OCI-LY1 (cell line): ENCODE results near the gene NUMA1.

ENCODE experiments used
- H2AFZ ChIP-seq: fragments of 200-600 bp; sonication (generic), shearing (Covaris generic); 2 replicates; pipeline ENCODE4 v1.6.0; 2014; ENCODE audit warnings: antibody characterized with exemption, mild to moderate bottlenecking, low read length
- H3F3A ChIP-seq: fragments of 200-600 bp; sonication (generic), shearing (Covaris generic); 2 replicates; pipeline ENCODE4 v1.6.0; 2014; ENCODE audit warnings: mild to moderate bottlenecking, antibody characterized with exemption, low read length, moderate library complexity; ENCODE audit not compliant: insufficient read depth
- H3K27ac ChIP-seq: fragments of 200-600 bp; sonication (generic); 2 replicates; pipeline ENCODE4 v1.5.1; 2014; ENCODE audit warnings: low read length, mixed run types, mild to moderate bottlenecking, low read depth; ENCODE audit not compliant: poor library complexity, severe bottlenecking
- H3K27me3 ChIP-seq: fragments of 200-600 bp; sonication (generic); 2 replicates; pipeline ENCODE4 v1.6.0; 2014; ENCODE audit warnings: antibody characterized with exemption, mild to moderate bottlenecking, low read length, moderate library complexity; ENCODE audit not compliant: insufficient read depth
- H3K36me3 ChIP-seq: fragments of 200-600 bp; sonication (generic); 2 replicates; pipeline ENCODE4 v1.6.1; 2014; ENCODE audit warnings: mild to moderate bottlenecking, antibody characterized with exemption, low read length, moderate library complexity, mixed read lengths; ENCODE audit not compliant: insufficient read depth
- H3K4me1 ChIP-seq: fragments of 200-600 bp; sonication (generic); 2 replicates; pipeline ENCODE4 v1.5.1; 2014; ENCODE audit warnings: mild to moderate bottlenecking, low read length, moderate library complexity; ENCODE audit not compliant: insufficient read depth, severe bottlenecking
- H3K4me2 ChIP-seq: fragments of 200-600 bp; sonication (generic), shearing (Covaris generic); 2 replicates; pipeline ENCODE4 v1.6.1; 2014; ENCODE audit warnings: low read length
- H3K4me3 ChIP-seq: fragments of 200-600 bp; sonication (generic); 2 replicates; pipeline ENCODE4 v1.5.1; 2014; ENCODE audit warnings: low read length, low read depth, mild to moderate bottlenecking, mixed read lengths; ENCODE audit not compliant: poor library complexity, severe bottlenecking
- H3K79me2 ChIP-seq: fragments of 200-600 bp; shearing (Covaris generic); 2 replicates; pipeline ENCODE4 v1.6.1; 2016; ENCODE audit warnings: mixed run types, low read length, mixed read lengths; ENCODE audit not compliant: insufficient read depth
- H3K9ac ChIP-seq: fragments of 200-600 bp; sonication (generic), shearing (Covaris generic); 2 replicates; pipeline ENCODE4 v1.6.1; 2014; ENCODE audit warnings: mild to moderate bottlenecking, low read length, mixed read lengths
- H3K9me2 ChIP-seq: fragments of 200-600 bp; sonication (generic), shearing (Covaris generic); 2 replicates; pipeline ENCODE4 v1.6.1; 2014; ENCODE audit warnings: low read depth, mild to moderate bottlenecking, low read length, mixed read lengths
- H3K9me3 ChIP-seq: fragments of 200-600 bp; shearing (Covaris generic); 2 replicates; pipeline ENCODE4 v1.6.1; 2014; ENCODE audit warnings: low read length, mixed read lengths
- H4K20me1 ChIP-seq: fragments of 200-600 bp; sonication (generic), shearing (Covaris generic); 2 replicates; pipeline ENCODE4 v1.6.0; 2016; ENCODE audit warnings: mild to moderate bottlenecking, low read length; ENCODE audit not compliant: insufficient read depth
- EZH2 ChIP-seq: fragments of 200-600 bp; sonication (generic), shearing (Covaris generic); IDR thresholded peaks from 2 replicates; pipeline ENCODE4 v1.8.0; 2017; ENCODE audit warnings: borderline replicate concordance, mixed run types, mild to moderate bottlenecking, antibody characterized with exemption, low read length, moderate library complexity, mixed read lengths
- TF ChIP-seq, protein P1 (sequence below): fragments of 200-600 bp; sonication (generic), shearing (Covaris generic); IDR thresholded peaks from 2 replicates; pipeline ENCODE4 v1.5.1; 2017; ENCODE audit warnings: mild to moderate bottlenecking, antibody characterized with exemption, low read length, moderate library complexity, mixed read lengths

The NUMA1 gene

DNA sequence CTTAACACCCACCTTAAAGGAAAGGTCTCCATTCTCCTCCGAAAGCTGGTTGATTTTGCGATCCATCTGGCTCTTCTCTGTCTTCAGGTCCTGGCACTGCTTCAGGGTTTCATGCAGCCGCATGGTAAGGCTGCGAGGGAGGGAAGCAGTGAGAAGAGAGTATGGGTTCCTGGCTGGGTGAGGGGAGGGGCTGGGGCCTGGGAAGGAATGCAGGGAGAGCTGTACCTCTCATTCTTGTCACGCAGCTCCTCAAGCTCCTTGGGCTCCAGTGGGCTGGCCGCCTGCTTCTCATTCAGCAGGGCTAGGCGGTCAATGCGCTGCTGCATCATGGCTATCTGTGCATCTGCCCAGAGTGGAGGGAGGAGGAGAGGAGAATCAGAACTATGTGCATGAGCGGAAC is 62.2 kb downstream of the NUMA1 start:
- Histone ChIP-seq H3K4me2 (no peak overlapping the region), H3F3A (no peaks in the 10 kb centered on the region), H3K4me3 (no peak overlapping the region), H3K36me3 (peaks cover 100% of the 10 kb centered on the region), H3K27ac (no peak overlapping the region), H2AFZ (no peak overlapping the region), H3K79me2 (no peaks in the 10 kb centered on the region), H3K27me3 (no peaks in the 10 kb centered on the region), H3K4me1 (no peaks in the 10 kb centered on the region), H3K9me2 (no peaks in the 10 kb centered on the region), H3K9ac (no peak overlapping the region), H3K9me3 (no peaks in the 10 kb centered on the region), H4K20me1 (no peaks in the 10 kb centered on the region)
- TF ChIP-seq, protein P1, sequence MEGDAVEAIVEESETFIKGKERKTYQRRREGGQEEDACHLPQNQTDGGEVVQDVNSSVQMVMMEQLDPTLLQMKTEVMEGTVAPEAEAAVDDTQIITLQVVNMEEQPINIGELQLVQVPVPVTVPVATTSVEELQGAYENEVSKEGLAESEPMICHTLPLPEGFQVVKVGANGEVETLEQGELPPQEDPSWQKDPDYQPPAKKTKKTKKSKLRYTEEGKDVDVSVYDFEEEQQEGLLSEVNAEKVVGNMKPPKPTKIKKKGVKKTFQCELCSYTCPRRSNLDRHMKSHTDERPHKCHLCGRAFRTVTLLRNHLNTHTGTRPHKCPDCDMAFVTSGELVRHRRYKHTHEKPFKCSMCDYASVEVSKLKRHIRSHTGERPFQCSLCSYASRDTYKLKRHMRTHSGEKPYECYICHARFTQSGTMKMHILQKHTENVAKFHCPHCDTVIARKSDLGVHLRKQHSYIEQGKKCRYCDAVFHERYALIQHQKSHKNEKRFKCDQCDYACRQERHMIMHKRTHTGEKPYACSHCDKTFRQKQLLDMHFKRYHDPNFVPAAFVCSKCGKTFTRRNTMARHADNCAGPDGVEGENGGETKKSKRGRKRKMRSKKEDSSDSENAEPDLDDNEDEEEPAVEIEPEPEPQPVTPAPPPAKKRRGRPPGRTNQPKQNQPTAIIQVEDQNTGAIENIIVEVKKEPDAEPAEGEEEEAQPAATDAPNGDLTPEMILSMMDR, result no peak
- TF ChIP-seq EZH2, result no peak

DNA sequence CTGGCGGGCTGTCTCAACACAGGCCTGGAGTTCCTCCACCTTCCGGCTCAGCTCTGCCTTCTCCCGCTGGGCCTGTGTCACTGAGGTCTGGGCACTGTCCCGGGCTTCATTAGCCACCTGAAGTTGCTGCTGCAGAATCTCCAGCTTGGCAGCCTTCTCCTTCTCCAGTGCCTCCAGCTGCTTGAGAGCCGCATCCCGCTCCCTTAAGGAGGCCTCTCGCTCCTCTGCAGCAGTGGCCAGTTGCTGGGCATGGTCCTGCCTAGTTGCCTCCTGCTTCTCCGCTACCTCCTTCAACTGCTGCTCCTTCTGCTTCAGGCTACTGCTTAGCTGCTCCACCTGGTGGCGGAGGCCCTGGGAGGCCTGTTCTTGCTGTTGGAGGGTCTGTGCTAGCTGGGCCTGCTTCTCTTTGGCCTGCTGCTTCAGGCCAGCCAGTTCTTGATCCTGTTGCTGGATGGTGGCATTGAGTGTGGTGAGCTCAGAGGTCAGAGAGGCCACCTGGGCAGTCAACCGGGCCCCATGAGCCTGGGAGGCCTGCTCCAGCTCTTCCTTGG is 64.8 kb downstream of the NUMA1 start:
- peaks cover 100% of the 10 kb centered on the region for H3K36me3 ChIP-seq
- no peaks in the 10 kb centered on the region for H4K20me1 ChIP-seq

DNA sequence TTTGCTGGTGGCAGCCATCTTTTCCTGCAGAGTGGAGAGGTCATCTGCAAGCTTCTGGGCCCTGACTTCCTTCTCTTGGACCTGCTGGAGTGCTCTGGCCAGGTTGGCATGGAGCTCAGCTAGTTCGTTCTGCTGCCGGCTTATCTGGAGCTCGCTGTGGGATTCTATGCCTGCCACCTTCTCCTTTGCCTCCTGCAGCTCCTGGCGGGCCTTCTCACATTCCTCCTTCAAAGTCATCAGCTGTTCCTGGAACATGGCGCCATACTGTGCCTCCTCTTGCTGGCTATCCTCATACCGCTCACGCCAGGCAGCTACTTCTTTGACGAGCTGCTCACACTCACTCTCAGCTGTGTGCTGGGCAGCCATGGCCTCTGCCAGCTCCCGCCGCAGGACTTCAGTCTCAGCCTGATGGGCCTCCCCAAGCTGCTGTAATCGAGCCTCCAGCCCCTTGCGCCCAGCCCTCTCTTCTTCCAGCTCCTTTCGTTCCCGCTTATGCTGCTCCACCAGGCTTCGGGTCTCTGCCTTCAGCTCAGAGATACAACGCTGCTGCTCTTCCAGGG is 65.5 kb downstream of the NUMA1 start:
- Histone ChIP-seq H3K4me1 (no peaks in the 10 kb centered on the region), H3K27me3 (no peaks in the 10 kb centered on the region), H3K9ac (no peak overlapping the region), H3K9me2 (no peaks in the 10 kb centered on the region), H3K4me2 (no peak overlapping the region), H3K36me3 (peaks cover 100% of the 10 kb centered on the region), H3K4me3 (no peak overlapping the region), H2AFZ (no peak overlapping the region), H4K20me1 (no peaks in the 10 kb centered on the region), H3K9me3 (no peaks in the 10 kb centered on the region), H3K79me2 (no peaks in the 10 kb centered on the region), H3K27ac (no peak overlapping the region), H3F3A (no peaks in the 10 kb centered on the region)
- no peak for TF ChIP-seq EZH2
- TF ChIP-seq, protein P1, result no peak

More for the DNA sequence above, 64.8 kb downstream of the NUMA1 start:
- Histone ChIP-seq H3K79me2 (no peaks in the 10 kb centered on the region), H3K27ac (no peak overlapping the region), H3K4me1 (no peaks in the 10 kb centered on the region), H3F3A (no peaks in the 10 kb centered on the region), H3K9ac (no peak overlapping the region), H3K9me2 (no peaks in the 10 kb centered on the region), H2AFZ (no peak overlapping the region), H3K9me3 (no peaks in the 10 kb centered on the region), H3K4me3 (no peak overlapping the region), H3K4me2 (no peak overlapping the region), H3K27me3 (no peaks in the 10 kb centered on the region)
- no peak for TF ChIP-seq EZH2
- TF ChIP-seq, protein P1, result peak; percentile 54
